Caco-2 (cell line): ENCODE data around the gene LDLRAD3. TPM values are rescaled to one million over a fixed set of nuclear protein-coding genes. Genes with fewer than 3 reads are reported as not detected.
"Not testable (repeated sequence)": the region's sequence is repeated elsewhere in the genome, so short reads cannot be mapped to it uniquely, and the experiment has no call there.

ENCODE experiments used
- BruUV-seq: library from RNA; stranded (reverse); fragments of 400-500 nt; replicated peaks from 2 replicates; lab custom pipeline; 2021; lab: Mats Ljungman, UMichigan
- CTCF ChIA-PET: fragments of 300-600 bp; sonication (Branson Sonifier 250); formaldehyde crosslinking; loops from one replicate; lab custom pipeline; 2022; ENCODE audit warnings: antibody characterized with exemption; lab: Charles Lee
- POLR2A ChIA-PET: fragments of 300-600 bp; sonication (Branson Sonifier 250); formaldehyde crosslinking; loops from one replicate; lab custom pipeline; 2022; ENCODE audit warnings: antibody characterized with exemption; lab: Charles Lee
- DNase-seq, 2 experiments: peaks; one replicate each; pipeline versions ENCODE4 v3.0.0 to v3.0.0-alpha.2; 2020 to 2022
- H3K27me3 ChIP-seq: replicated peaks from 2 replicates; pipeline ENCODE4 v1.6.0; 2011; ENCODE audit warnings: low read length; ENCODE audit not compliant: control insufficient read depth, insufficient read depth
- H3K36me3 ChIP-seq: 2 replicates; pipeline ENCODE4 v1.5.1; 2011; ENCODE audit warnings: low read length; ENCODE audit not compliant: control insufficient read depth, insufficient read depth
- H3K4me1 ChIP-seq: fragments of 250-450 bp; sonication (Bioruptor Pico); 2 replicates; pipeline ENCODE4 v1.5.1; 2020; ENCODE audit warnings: mild to moderate bottlenecking
- H3K4me3 ChIP-seq: 2 replicates; pipeline ENCODE4 v1.5.1; 2011; ENCODE audit warnings: low read depth, mild to moderate bottlenecking, control low read depth, low read length
- H3K9me3 ChIP-seq: fragments of 250-450 bp; sonication (Bioruptor Pico); 2 replicates; pipeline ENCODE4 v1.5.1; 2020; ENCODE audit warnings: mild to moderate bottlenecking, moderate library complexity
- H3K27ac Mint-ChIP-seq: one replicate; pipeline ENCODE4 v1.8.0; 2022; ENCODE audit warnings: mixed read lengths; ENCODE audit not compliant: unreplicated experiment
- H3K27me3 Mint-ChIP-seq: one replicate; pipeline ENCODE4 v1.8.0; 2022; ENCODE audit warnings: mixed read lengths; ENCODE audit not compliant: insufficient read depth, unreplicated experiment
- H3K36me3 Mint-ChIP-seq: one replicate; pipeline ENCODE4 v1.8.0; 2022; ENCODE audit warnings: mild to moderate bottlenecking, mixed read lengths; ENCODE audit not compliant: insufficient read depth, unreplicated experiment
- H3K4me1 Mint-ChIP-seq: one replicate; pipeline ENCODE4 v1.8.0; 2022; ENCODE audit warnings: low read depth, mixed read lengths; ENCODE audit not compliant: unreplicated experiment
- H3K4me3 Mint-ChIP-seq: one replicate; pipeline ENCODE4 v1.8.0; 2022; ENCODE audit warnings: mild to moderate bottlenecking, moderate library complexity, mixed read lengths; ENCODE audit not compliant: unreplicated experiment
- H3K9me3 Mint-ChIP-seq: one replicate; pipeline ENCODE4 v1.8.0; 2022; ENCODE audit warnings: mixed read lengths; ENCODE audit not compliant: unreplicated experiment
- CTCF ChIP-seq, 2 experiments: fragments of 200-600 bp in 1 of 2; IDR thresholded peaks; 1 replicate in 1 of 2; 2 replicates in 1 of 2; pipeline versions ENCODE4 v1.5.1 to v1.8.0; 2011 to 2022; ENCODE audit warnings: antibody characterized with exemption in 1 of 2, control low read depth in 1 of 2, inconsistent platforms in 1 of 2, low read depth in 1 of 2, low read length in 1 of 2, mild to moderate bottlenecking in 1 of 2, moderate library complexity in 1 of 2; ENCODE audit not compliant: insufficient read depth in 1 of 2, severe bottlenecking in 1 of 2, unreplicated experiment in 1 of 2
- intact Hi-C: fragments of 100-400 bp; cut with micrococcal nuclease; formaldehyde crosslinking; loops from one replicate; pipeline ENCODE4 v1.10.0; 2022; ENCODE audit not compliant: unreplicated experiment
- total RNA-seq: library from RNA; stranded (reverse); gene quantifications from 2 replicates; pipeline ENCODE4 v1.2.3, GENCODE V29; 2022

The LDLRAD3 gene
- total RNA-seq, 1 experiment from 2014 or later: 9.9 TPM

DNA sequence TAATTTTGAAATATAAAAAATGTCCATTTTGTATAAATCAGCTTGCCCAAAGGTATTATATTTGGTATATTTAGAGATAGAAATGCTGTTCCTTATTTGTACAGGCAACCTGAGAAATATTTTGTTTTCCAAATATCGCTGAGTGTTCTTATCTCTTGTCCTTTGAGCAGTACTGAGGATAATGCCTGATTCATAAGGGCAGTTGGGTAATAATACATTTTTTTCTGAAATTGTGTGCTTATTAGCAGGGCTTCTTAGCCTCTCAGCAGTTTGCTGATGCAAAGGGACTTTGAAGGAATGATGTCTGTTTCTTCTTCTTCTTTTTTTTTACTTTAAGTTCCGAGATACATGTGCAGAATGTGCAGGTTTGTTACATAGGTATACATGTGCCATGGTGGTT lies 69.1 kb downstream of the LDLRAD3 start:
- no TSS peak for BruUV-seq
- no peaks in the 10 kb centered on the region for H3K27me3 Mint-ChIP-seq
- no peak for DNase-seq
- CTCF ChIA-PET: no interaction called here
- no peak for TF ChIP-seq CTCF (IDR thresholded peaks at IDR 0.05; ENCODE audit: insufficient read depth in 1 of 2, low read depth in 1 of 2, low read length in 1 of 2, severe bottlenecking in 1 of 2, unreplicated experiment in 1 of 2)
- Histone ChIP-seq H3K36me3 (no peaks in the 10 kb centered on the region), H3K27me3 (no peaks in the 10 kb centered on the region), H3K9me3 (no peaks in the 10 kb centered on the region), H3K4me1 (0 out of 2 replicates have a peak, but pooled peaks cover 4% of the 10 kb centered on the region), H3K4me3 (no peak overlapping the region)
- no peaks in the 10 kb centered on the region for H3K9me3 Mint-ChIP-seq
- H3K4me1 Mint-ChIP-seq: peaks cover 14% of the 10 kb centered on the region
- intact Hi-C loops: no loop called here
- H3K4me3 Mint-ChIP-seq: no peak overlapping the region
- no peak overlapping the region for H3K27ac Mint-ChIP-seq
- H3K36me3 Mint-ChIP-seq: no peaks in the 10 kb centered on the region
- POLR2A ChIA-PET: no interaction called here

DNA sequence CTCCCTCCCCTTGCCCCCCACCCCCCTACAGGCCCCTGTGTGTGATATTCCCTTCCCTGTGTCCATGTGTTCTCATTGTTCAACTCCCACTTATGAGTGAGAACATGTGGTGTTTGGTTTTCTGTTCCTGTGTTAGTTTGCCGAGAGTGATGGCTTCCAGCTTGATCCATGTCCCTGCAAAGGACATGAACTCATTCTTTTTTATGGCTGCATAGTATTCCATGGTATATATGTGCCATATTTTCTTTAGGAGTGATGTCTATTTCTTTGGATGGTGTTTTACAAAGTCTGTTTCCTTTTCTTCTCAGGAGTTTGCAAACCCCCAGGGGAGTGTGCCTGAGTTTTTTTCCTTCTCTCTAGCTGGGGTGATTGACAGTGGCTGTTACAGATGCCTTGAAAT lies 69.6 kb downstream of the LDLRAD3 start:
- H3K4me1 Mint-ChIP-seq: peaks cover 14% of the 10 kb centered on the region
- H3K36me3 ChIP-seq, BruUV-seq, H3K9me3 ChIP-seq, CTCF ChIA-PET, H3K4me3 ChIP-seq, POLR2A ChIA-PET, intact Hi-C loops, H3K4me3 Mint-ChIP-seq, DNase-seq, H3K27me3 ChIP-seq, H3K36me3 Mint-ChIP-seq, H3K9me3 Mint-ChIP-seq, H3K27ac Mint-ChIP-seq, H3K4me1 ChIP-seq, H3K27me3 Mint-ChIP-seq: not testable (repeated sequence)

GRCh38 chr11:36013950-36014897 lies 70.4 kb downstream of the LDLRAD3 start:
- no peak overlapping the region for H3K27ac Mint-ChIP-seq
- no peaks in the 10 kb centered on the region for H3K27me3 Mint-ChIP-seq
- no peak overlapping the region for H3K4me3 Mint-ChIP-seq
- ChIA-PET CTCF (no interaction called here), POLR2A (no interaction called here)
- intact Hi-C loops: no loop called here
- H3K4me1 Mint-ChIP-seq: peaks cover 14% of the 10 kb centered on the region
- no peaks in the 10 kb centered on the region for H3K9me3 Mint-ChIP-seq
- no peaks in the 10 kb centered on the region for H3K9me3 ChIP-seq
- H3K4me3 ChIP-seq: no peak overlapping the region
- no peak for DNase-seq
- BruUV-seq: no TSS peak
- no peaks in the 10 kb centered on the region for H3K36me3 Mint-ChIP-seq
- TF ChIP-seq CTCF (IDR thresholded peaks at IDR 0.05; ENCODE audit: insufficient read depth in 1 of 2, low read depth in 1 of 2, low read length in 1 of 2, severe bottlenecking in 1 of 2, unreplicated experiment in 1 of 2): no peak
- H3K36me3 ChIP-seq: no peaks in the 10 kb centered on the region
- H3K27me3 ChIP-seq: no peaks in the 10 kb centered on the region
- H3K4me1 ChIP-seq: 0 out of 2 replicates have a peak, but pooled peaks cover 4% of the 10 kb centered on the region
